DND-41 (cell line): ENCODE data around the gene GYS1.
"Not testable (repeated sequence)": the region's sequence is repeated elsewhere in the genome, so short reads cannot be mapped to it uniquely, and the experiment has no call there.

Experiments
- ATAC-seq: fragments of 200-7000 bp; cut with Tn5 transposase; 3 replicates; pipeline ENCODE4 v1.9.1; 2021; ENCODE audit warnings: low read depth; ENCODE audit not compliant: insufficient read depth
- DNase-seq: peaks from one replicate; pipeline ENCODE4 v3.0.0-alpha.2; 2020
- H2AFZ ChIP-seq: 2 replicates; pipeline ENCODE4 v1.6.0; 2012; ENCODE audit warnings: low read depth, low read length
- H3K27ac ChIP-seq: 2 replicates; pipeline ENCODE4 v1.5.1; 2012; ENCODE audit warnings: low read length, inconsistent platforms
- H3K27me3 ChIP-seq: fragments of 200-600 bp; sonication (generic); 2 replicates; pipeline ENCODE4 v1.6.0; 2012; ENCODE audit warnings: low read length, mild to moderate bottlenecking, inconsistent platforms; ENCODE audit not compliant: insufficient read depth, poor library complexity
- H3K36me3 ChIP-seq: 2 replicates; pipeline ENCODE4 v1.5.1; 2012; ENCODE audit warnings: low read length, inconsistent platforms; ENCODE audit not compliant: insufficient read depth
- H3K4me1 ChIP-seq: 2 replicates; pipeline ENCODE4 v1.5.1; 2012; ENCODE audit warnings: mild to moderate bottlenecking, low read length; ENCODE audit not compliant: insufficient read depth
- H3K4me2 ChIP-seq: 2 replicates; pipeline ENCODE4 v1.6.0; 2012; ENCODE audit warnings: mild to moderate bottlenecking, moderate library complexity, low read length, inconsistent platforms; ENCODE audit not compliant: insufficient read depth
- H3K4me3 ChIP-seq, 2 experiments: fragments of 200-600 bp in 1 of 2; shearing (Covaris generic) in 1 of 2; 2 replicates each; pipeline ENCODE4 v1.5.1; 2012 to 2016; ENCODE audit warnings: inconsistent platforms in 2 of 2, low read length in 2 of 2, mild to moderate bottlenecking in 2 of 2, low read depth in 1 of 2, moderate library complexity in 1 of 2
- H3K79me2 ChIP-seq: 2 replicates; pipeline ENCODE4 v1.6.0; 2012; ENCODE audit warnings: low read length, inconsistent platforms; ENCODE audit not compliant: insufficient read depth
- H3K9ac ChIP-seq: 2 replicates; pipeline ENCODE4 v1.6.0; 2012; ENCODE audit warnings: low read depth, mild to moderate bottlenecking, inconsistent platforms, low read length, moderate library complexity
- H3K9me3 ChIP-seq: 2 replicates; pipeline ENCODE4 v1.5.1; 2012; ENCODE audit warnings: low read length, moderate library complexity, mild to moderate bottlenecking, inconsistent platforms; ENCODE audit not compliant: insufficient read depth, severe bottlenecking
- H4K20me1 ChIP-seq: 2 replicates; pipeline ENCODE4 v1.6.0; 2012; ENCODE audit warnings: low read length; ENCODE audit not compliant: insufficient read depth
- EZH2 ChIP-seq: IDR thresholded peaks from 3 replicates; pipeline ENCODE4 v1.6.1; 2012; ENCODE audit warnings: borderline replicate concordance, low read depth, mild to moderate bottlenecking, moderate library complexity, low read length, inconsistent platforms; ENCODE audit not compliant: severe bottlenecking
- TF ChIP-seq, protein P1 (sequence below): IDR thresholded peaks from 2 replicates; pipeline ENCODE4 v1.5.1; 2012; ENCODE audit warnings: borderline replicate concordance, low read length, moderate library complexity, mild to moderate bottlenecking; ENCODE audit not compliant: poor library complexity, severe bottlenecking; ENCODE audit errors: extremely low read depth

The GYS1 gene

DNA sequence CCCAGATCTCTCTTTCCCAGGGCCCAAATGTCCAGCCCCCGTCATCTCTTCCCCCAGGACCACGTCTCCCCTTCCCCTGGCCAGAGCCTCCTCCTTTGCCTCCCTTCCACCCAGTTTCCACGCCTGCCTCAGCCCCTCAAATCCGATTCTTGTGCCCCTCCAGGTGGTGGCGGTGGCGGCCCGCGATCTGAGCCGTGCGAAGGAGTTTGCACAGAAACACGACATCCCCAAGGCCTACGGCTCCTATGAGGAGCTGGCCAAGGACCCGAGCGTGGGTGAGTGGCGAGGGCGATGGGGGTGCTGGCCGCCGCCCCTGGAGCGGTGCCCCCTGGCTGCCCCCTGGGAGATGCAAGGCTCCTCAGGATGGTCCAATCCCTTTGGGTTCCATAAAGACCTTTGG lies 58.3 kb downstream of the GYS1 start:
- Histone ChIP-seq H3K27ac (no peak overlapping the region), H3K27me3 (peaks cover 17% of the 10 kb centered on the region), H3K9me3 (no peaks in the 10 kb centered on the region), H3K79me2 (no peaks in the 10 kb centered on the region), H3K4me3 (no peak overlapping the region), H4K20me1 (no peaks in the 10 kb centered on the region), H3K36me3 (no peaks in the 10 kb centered on the region), H2AFZ (no peak overlapping the region), H3K9ac (no peak overlapping the region), H3K4me2 (no peak overlapping the region), H3K4me1 (peaks cover 8% of the 10 kb centered on the region)
- TF ChIP-seq EZH2, result no peak
- TF ChIP-seq, protein P1, sequence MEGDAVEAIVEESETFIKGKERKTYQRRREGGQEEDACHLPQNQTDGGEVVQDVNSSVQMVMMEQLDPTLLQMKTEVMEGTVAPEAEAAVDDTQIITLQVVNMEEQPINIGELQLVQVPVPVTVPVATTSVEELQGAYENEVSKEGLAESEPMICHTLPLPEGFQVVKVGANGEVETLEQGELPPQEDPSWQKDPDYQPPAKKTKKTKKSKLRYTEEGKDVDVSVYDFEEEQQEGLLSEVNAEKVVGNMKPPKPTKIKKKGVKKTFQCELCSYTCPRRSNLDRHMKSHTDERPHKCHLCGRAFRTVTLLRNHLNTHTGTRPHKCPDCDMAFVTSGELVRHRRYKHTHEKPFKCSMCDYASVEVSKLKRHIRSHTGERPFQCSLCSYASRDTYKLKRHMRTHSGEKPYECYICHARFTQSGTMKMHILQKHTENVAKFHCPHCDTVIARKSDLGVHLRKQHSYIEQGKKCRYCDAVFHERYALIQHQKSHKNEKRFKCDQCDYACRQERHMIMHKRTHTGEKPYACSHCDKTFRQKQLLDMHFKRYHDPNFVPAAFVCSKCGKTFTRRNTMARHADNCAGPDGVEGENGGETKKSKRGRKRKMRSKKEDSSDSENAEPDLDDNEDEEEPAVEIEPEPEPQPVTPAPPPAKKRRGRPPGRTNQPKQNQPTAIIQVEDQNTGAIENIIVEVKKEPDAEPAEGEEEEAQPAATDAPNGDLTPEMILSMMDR, result no peak
- DNase-seq (no peak), ATAC-seq (no peak)

DNA sequence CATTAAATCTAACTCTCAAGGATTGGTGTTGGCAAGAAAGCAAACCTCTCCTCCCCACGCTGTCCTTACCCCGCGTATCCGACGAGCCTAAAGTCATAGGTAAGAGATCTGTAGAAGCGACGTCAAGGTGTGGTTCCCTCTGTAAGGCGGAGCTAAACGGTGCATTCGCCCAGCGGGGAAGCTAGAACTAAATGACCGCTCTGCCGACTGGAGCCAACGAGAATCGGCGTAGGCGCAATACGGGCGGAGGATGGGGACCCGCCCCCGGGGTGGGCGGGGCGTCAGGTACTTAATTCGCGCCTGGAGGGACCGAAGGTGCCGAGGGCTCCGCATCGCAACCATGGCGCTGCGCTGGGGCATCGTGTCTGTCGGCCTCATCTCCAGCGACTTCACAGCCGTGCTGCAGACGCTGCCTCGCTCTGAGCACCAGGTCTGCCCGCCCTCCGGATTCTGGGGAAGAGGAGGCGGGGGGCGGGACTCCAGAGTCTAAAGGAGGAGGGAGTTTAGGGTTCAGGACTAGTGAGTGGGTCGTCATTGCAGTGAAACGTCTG lies 59.7 kb downstream of the GYS1 start, which contains the start of gene DHDH:
Gene DHDH, plus strand, starts transcription at position 318 of the 551 bp plus-strand sequence. Its CDS starts 23 bp downstream, at position 341.
- TF ChIP-seq, protein P1, result no peak
- TF ChIP-seq EZH2, result peak; percentile 50
- Histone ChIP-seq H3K9me3 (no peaks in the 10 kb centered on the region), H3K79me2 (no peaks in the 10 kb centered on the region), H3K4me2 (peak within 1 kb of the TSS; percentile 62), H3K4me1 (peaks cover 8% of the 10 kb centered on the region), H3K27me3 (peaks cover 17% of the 10 kb centered on the region), H3K4me3 (peak within 1 kb of the TSS in 1 of 2 experiments; percentile 43; a peak in 2 of 4 replicates), H3K27ac (no peak within 1 kb of the TSS), H3K36me3 (no peaks in the 10 kb centered on the region), H3K9ac (0 out of 2 replicates have a peak within 1 kb of the TSS, but pooled peaks have one; percentile 9), H4K20me1 (no peaks in the 10 kb centered on the region), H2AFZ (peak within 1 kb of the TSS; percentile 60)
- ATAC-seq, result peak; percentile 78
- DNase-seq, result peak; percentile 45

DNA sequence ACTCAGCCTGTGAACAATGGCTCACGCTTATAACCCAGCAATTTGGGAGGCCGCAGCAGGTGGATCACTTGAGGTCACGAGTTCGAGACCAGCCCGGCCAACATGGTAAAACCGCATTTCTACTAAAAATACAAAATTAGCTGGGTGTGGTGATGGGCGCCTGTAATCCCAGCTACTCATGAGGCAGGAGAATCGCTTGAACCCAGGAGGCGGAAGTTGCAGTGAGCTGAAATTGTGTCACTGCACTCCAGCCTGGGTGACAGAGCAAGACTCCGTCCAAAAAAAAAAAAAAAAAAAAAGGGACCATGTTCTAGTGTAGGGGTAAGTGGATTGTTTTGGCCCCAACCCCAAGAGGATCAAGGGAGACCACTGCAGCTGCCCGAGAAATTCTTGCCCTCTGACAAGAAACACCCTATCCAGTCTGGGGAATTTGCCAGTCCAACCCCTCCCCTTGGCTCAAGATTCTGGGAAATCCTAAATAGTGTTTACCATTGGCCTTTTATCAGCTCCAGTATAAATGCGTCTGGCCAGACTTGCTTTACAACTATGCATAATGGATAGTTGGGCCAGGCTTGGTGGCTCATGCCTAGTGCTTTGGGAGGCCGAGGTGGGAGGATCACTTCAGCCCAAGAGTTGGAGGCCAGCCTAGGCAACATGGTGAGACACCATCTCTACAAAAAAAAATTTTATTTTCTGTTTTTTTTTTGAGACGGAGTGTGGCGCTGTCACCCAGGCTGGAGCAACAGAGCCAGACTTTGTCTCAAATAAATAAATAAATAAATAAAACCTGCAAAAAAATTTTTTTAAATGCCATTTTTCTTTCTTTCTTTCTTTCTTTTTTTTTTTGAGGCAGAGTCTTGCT lies 64.7 kb downstream of the GYS1 start:
- Histone ChIP-seq H3K27ac (no peak overlapping the region), H3K9me3 (no peaks in the 10 kb centered on the region), H3K36me3 (no peaks in the 10 kb centered on the region), H3K4me3 (no peak overlapping the region), H2AFZ (no peak overlapping the region), H3K4me2 (no peak overlapping the region), H3K27me3 (peaks cover 7% of the 10 kb centered on the region), H4K20me1 (no peaks in the 10 kb centered on the region), H3K79me2 (no peaks in the 10 kb centered on the region), H3K9ac (no peak overlapping the region), H3K4me1 (peaks cover 3% of the 10 kb centered on the region)
- no peak for ATAC-seq
- TF ChIP-seq, protein P1, result no peak
- TF ChIP-seq EZH2, result no peak
- DNase-seq, result no peak

DNA sequence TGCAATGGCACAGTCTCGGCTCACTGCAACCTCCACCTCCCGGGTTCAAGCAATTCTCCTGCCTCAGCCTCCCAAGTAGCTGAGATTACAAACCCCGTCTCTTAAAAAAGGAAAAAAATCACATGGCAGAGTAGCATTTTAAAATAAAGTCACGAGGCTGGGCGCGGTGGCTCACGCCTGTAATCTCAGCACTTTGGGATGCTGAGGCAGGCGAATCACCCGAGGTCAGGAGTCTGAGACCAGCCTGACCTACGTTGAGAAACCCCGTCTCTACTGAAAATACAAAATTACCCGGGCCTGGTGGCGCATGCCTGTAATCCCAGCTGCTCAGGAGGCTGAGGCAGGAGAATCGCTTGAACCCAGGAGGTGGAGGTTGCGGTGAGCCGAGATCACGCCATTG lies 65.4 kb downstream of the GYS1 start:
- H3K79me2 ChIP-seq, DNase-seq, H3K9ac ChIP-seq, H3K4me2 ChIP-seq, H2AFZ ChIP-seq, H3K4me1 ChIP-seq, H3K36me3 ChIP-seq, ATAC-seq, H4K20me1 ChIP-seq, H3K27me3 ChIP-seq, H3K27ac ChIP-seq, H3K9me3 ChIP-seq, H3K4me3 ChIP-seq: not testable (repeated sequence)
